ENCODE results near the gene SLC35C1. TPM values are rescaled to one million over a fixed set of nuclear protein-coding genes. Genes with fewer than 3 reads are reported as not detected.

The SLC35C1 gene
- total and polyA plus RNA-seq, 9 of the 15 experiments (the other 6 are each of a cell fraction or from before 2014, with no cell fraction given) = 0.65 to 13.1 (median 2.4) TPM

DNA sequence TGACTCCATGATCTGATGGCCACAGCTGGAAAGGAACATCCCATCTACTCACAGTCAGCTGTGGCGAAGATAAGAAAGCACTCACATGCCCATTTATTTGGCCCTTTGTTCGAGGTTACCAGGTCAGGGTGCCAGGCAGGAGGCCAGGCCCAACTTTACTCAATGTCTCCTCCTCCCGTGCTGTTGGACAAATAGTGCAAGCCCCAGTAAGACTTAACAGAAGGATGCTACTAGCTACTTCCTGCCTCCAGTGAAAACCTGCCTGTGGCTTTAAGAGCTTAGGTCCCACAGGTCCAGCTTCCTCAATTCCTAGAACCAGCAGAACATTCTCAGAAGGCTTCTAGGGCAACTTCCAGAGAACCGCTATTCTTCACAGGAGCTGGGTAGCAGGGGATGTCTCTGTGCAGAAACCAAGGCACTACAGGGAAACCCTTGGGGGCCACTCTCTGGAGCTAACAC lies 29.4 kb downstream of the SLC35C1 start (continued):
- TF ChIP-seq MYBL2 (IDR thresholded peaks at IDR 0.05; ENCODE audit: low read depth) (no peak), MYBL2 (CRISPR knock-in tag; IDR thresholded peaks at IDR 0.05; ENCODE audit: borderline replicate concordance) (no peak), MBD2 (IDR thresholded peaks at IDR 0.05; ENCODE audit: borderline replicate concordance, low read depth) (no peak), MAFG (tag; conservative IDR thresholded peaks at IDR 0.05) (no peak), ZNF121 (CRISPR knock-in tag; conservative IDR thresholded peaks at IDR 0.05) (no peak), SOX6 (IDR thresholded peaks at IDR 0.05) (peak; percentile 51; the same call in 1 of the 2 replicates), ILK (tag; IDR thresholded peaks at IDR 0.05; ENCODE audit: borderline replicate concordance, low read depth) (no peak), RBM14 (IDR thresholded peaks at IDR 0.05; ENCODE audit: borderline replicate concordance, insufficient read depth, low read depth, low read length) (no peak), CCNT2 (IDR thresholded peaks at IDR 0.05; ENCODE audit: borderline replicate concordance, extremely low read depth, insufficient read length, low read depth, low read length) (no peak), CTBP1 (IDR thresholded peaks at IDR 0.05; ENCODE audit: borderline replicate concordance) (peak; percentile 97), TAF1 (IDR thresholded peaks at IDR 0.05; ENCODE audit: control insufficient read depth, extremely low read depth, insufficient read depth, low read length, severe bottlenecking) (no peak), MIER1 (IDR thresholded peaks at IDR 0.05; ENCODE audit: low read depth) (no peak), C11orf30 (IDR thresholded peaks at IDR 0.05; ENCODE audit: low read depth) (no peak), GATAD2B (IDR thresholded peaks at IDR 0.05; ENCODE audit: borderline replicate concordance) (no peak), CBX2 (IDR thresholded peaks at IDR 0.05; ENCODE audit: insufficient read depth, low read length, poor library complexity, severe bottlenecking) (no peak), SETDB1 (IDR thresholded peaks at IDR 0.05; ENCODE audit: low read length) (no peak), FOXK1 (CRISPR knock-in tag; IDR thresholded peaks at IDR 0.05; ENCODE audit: borderline replicate concordance) (no peak), DDX20 (tag; IDR thresholded peaks at IDR 0.05; ENCODE audit: low read depth) (no peak), HDAC3 (IDR thresholded peaks at IDR 0.05; ENCODE audit: borderline replicate concordance, partially characterized antibody) (peak; percentile 39)
- TF ChIP-seq, protein P1, sequence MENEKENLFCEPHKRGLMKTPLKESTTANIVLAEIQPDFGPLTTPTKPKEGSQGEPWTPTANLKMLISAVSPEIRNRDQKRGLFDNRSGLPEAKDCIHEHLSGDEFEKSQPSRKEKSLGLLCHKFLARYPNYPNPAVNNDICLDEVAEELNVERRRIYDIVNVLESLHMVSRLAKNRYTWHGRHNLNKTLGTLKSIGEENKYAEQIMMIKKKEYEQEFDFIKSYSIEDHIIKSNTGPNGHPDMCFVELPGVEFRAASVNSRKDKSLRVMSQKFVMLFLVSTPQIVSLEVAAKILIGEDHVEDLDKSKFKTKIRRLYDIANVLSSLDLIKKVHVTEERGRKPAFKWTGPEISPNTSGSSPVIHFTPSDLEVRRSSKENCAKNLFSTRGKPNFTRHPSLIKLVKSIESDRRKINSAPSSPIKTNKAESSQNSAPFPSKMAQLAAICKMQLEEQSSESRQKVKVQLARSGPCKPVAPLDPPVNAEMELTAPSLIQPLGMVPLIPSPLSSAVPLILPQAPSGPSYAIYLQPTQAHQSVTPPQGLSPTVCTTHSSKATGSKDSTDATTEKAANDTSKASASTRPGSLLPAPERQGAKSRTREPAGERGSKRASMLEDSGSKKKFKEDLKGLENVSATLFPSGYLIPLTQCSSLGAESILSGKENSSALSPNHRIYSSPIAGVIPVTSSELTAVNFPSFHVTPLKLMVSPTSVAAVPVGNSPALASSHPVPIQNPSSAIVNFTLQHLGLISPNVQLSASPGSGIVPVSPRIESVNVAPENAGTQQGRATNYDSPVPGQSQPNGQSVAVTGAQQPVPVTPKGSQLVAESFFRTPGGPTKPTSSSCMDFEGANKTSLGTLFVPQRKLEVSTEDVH (IDR thresholded peaks at IDR 0.05; ENCODE audit: low read depth, partially characterized antibody) = no peak
- TF ChIP-seq, protein P2, sequence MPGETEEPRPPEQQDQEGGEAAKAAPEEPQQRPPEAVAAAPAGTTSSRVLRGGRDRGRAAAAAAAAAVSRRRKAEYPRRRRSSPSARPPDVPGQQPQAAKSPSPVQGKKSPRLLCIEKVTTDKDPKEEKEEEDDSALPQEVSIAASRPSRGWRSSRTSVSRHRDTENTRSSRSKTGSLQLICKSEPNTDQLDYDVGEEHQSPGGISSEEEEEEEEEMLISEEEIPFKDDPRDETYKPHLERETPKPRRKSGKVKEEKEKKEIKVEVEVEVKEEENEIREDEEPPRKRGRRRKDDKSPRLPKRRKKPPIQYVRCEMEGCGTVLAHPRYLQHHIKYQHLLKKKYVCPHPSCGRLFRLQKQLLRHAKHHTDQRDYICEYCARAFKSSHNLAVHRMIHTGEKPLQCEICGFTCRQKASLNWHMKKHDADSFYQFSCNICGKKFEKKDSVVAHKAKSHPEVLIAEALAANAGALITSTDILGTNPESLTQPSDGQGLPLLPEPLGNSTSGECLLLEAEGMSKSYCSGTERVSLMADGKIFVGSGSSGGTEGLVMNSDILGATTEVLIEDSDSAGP (CRISPR knock-in tag; IDR thresholded peaks at IDR 0.05) = peak; percentile 92
- TF ChIP-seq, protein P3, sequence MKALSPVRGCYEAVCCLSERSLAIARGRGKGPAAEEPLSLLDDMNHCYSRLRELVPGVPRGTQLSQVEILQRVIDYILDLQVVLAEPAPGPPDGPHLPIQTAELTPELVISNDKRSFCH (CRISPR knock-in tag; IDR thresholded peaks at IDR 0.05) = no peak
- TF ChIP-seq, protein P3 (tag; IDR thresholded peaks at IDR 0.05) = no peak
- TF ChIP-seq, protein P4, sequence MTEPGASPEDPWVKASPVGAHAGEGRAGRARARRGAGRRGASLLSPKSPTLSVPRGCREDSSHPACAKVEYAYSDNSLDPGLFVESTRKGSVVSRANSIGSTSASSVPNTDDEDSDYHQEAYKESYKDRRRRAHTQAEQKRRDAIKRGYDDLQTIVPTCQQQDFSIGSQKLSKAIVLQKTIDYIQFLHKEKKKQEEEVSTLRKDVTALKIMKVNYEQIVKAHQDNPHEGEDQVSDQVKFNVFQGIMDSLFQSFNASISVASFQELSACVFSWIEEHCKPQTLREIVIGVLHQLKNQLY (CRISPR knock-in tag; conservative IDR thresholded peaks at IDR 0.05) = no peak

Data from K562 (cell line).